ENCODE data around the gene GATAD2B.

The GATAD2B gene

DNA sequence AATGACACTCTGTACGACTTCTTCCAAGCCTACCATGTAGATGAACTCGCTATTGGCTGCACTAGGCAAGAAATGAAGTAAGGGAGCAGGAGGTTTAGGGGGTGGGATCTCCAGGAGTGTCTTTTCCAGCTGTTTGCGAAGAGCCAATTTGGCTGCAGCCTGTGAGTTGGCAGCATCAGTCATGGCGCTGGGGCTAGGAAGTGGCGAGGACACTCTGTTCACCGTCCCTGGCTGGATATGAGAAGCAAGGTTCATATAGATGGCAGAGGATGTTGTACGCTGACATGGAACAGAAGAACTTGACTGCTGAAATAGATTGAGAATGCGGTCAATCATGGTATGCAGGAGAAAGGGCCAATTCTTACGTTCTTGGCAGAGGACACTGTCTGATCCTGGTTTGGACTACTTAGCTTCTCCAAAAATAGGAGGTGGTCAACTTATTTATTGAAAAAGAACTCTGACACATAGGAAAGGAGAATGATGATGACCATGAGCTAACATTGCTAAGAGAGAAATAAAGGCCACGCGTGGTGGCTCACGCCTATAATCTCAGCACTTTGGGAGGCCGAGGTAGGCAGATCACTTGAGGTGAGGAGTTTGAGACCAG is 106.4 kb downstream of the GATAD2B start:
- no peaks in the 10 kb centered on the region for H3K27me3 ChIP-seq (ENCODE audit: control insufficient read depth, insufficient read depth, low read length)
- H3K27ac ChIP-seq: no peak overlapping the region
- TF ChIP-seq, protein P1, sequence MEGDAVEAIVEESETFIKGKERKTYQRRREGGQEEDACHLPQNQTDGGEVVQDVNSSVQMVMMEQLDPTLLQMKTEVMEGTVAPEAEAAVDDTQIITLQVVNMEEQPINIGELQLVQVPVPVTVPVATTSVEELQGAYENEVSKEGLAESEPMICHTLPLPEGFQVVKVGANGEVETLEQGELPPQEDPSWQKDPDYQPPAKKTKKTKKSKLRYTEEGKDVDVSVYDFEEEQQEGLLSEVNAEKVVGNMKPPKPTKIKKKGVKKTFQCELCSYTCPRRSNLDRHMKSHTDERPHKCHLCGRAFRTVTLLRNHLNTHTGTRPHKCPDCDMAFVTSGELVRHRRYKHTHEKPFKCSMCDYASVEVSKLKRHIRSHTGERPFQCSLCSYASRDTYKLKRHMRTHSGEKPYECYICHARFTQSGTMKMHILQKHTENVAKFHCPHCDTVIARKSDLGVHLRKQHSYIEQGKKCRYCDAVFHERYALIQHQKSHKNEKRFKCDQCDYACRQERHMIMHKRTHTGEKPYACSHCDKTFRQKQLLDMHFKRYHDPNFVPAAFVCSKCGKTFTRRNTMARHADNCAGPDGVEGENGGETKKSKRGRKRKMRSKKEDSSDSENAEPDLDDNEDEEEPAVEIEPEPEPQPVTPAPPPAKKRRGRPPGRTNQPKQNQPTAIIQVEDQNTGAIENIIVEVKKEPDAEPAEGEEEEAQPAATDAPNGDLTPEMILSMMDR (IDR thresholded peaks at IDR 0.05): no peak
- no peak overlapping the region for H2AFZ ChIP-seq
- no peaks in the 10 kb centered on the region for H3K79me2 ChIP-seq
- H3K36me3 ChIP-seq (ENCODE audit: control insufficient read depth, insufficient read depth, low read length): no peaks in the 10 kb centered on the region
- no peak overlapping the region for H3K4me3 ChIP-seq (ENCODE audit: low read depth, low read length)
- no peaks in the 10 kb centered on the region for H3K9me3 ChIP-seq (ENCODE audit: control insufficient read depth, low read length)
- no peak overlapping the region for H3K4me2 ChIP-seq (ENCODE audit: low read length)
- H3K9ac ChIP-seq: no peak overlapping the region
- no peaks in the 10 kb centered on the region for H3K4me1 ChIP-seq

DNA sequence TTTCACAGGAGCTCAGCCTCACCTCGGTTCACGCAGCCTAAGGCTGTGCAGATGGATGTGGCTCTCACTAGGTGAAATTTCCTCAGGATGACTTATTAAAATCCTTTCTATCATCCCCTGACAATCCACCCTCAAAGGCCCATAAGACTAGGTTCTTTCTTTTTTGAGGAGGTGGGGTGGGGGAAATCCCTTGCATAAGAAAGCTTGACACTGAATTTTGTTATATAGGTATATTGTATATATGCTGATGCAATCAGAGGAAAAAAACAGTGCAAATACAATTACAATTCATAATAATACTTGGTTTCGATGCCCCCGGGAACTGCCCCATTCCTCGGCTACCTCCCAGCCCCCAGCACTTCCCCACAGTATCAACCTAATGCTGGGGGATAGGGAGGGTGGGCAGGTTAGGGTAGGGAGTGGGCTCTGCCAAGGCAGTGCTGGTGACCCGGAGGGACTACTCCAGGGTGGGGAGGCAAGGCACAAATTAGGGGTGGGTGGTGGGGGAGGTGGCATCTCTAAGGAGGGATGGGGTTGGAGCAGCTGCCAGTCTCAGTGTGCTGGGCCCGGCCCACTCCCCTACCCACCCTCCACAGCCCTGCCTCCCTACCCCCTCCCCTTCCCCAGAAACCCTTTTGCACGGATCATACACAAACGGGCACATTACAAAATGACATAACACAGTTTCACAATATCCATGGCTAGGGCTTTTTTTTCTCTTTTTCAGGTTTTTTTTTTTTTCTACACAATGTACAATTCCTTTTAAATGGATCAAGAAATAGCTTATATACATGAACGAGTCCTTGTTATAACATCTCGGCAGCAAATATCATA is 116.7 kb downstream of the GATAD2B start:
- no peak overlapping the region for H3K27ac ChIP-seq
- H3K4me3 ChIP-seq (ENCODE audit: low read depth, low read length): no peak overlapping the region
- no peaks in the 10 kb centered on the region for H3K4me1 ChIP-seq
- TF ChIP-seq, protein P1 (IDR thresholded peaks at IDR 0.05): no peak
- H3K9ac ChIP-seq: no peak overlapping the region
- no peaks in the 10 kb centered on the region for H3K79me2 ChIP-seq
- no peaks in the 10 kb centered on the region for H3K36me3 ChIP-seq (ENCODE audit: control insufficient read depth, insufficient read depth, low read length)
- no peak overlapping the region for H2AFZ ChIP-seq
- H3K9me3 ChIP-seq (ENCODE audit: control insufficient read depth, low read length): no peaks in the 10 kb centered on the region
- H3K4me2 ChIP-seq (ENCODE audit: low read length): no peak overlapping the region
- H3K27me3 ChIP-seq (ENCODE audit: control insufficient read depth, insufficient read depth, low read length): no peaks in the 10 kb centered on the region

DNA sequence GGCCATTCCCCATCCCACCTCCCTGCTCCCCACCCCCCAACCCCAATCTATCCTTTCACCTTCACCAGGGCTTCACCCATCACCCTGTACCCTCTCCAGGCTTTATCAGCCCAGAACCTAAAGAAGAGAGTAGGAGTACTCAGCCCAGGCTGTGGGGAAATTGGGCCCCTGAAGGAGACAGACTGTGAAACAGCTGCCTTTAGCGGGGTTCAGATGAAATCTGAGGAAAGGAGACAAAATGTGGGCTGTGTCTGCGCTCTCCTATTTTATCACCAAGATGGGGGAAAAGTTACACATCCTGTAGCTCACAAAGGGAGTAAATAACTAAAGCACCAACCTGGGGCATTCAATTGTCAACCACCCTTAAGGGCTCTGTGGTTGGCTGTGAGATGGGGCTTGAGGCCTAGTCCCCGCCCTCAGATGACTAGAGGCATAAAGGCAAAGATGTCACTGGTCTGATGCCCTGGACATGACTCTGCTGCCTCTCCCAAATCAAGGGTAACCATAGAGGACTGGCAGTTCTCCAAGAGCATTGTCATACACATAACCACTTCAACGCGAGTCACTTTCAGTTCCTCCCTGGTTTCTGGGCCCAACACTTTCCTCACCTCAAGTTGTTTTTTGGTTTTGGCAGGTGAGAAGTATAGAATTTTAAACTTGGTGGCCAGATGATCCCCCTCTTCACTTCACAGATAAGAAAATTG is 117.6 kb downstream of the GATAD2B start:
- Histone ChIP-seq H3K9me3 (ENCODE audit: control insufficient read depth, low read length) (no peaks in the 10 kb centered on the region), H3K27ac (no peak overlapping the region), H2AFZ (no peak overlapping the region), H3K27me3 (ENCODE audit: control insufficient read depth, insufficient read depth, low read length) (no peaks in the 10 kb centered on the region), H3K79me2 (no peaks in the 10 kb centered on the region), H3K4me2 (ENCODE audit: low read length) (no peak overlapping the region), H3K9ac (no peak overlapping the region), H3K4me1 (no peaks in the 10 kb centered on the region), H3K36me3 (ENCODE audit: control insufficient read depth, insufficient read depth, low read length) (no peaks in the 10 kb centered on the region), H3K4me3 (ENCODE audit: low read depth, low read length) (no peak overlapping the region)
- TF ChIP-seq, protein P1 (IDR thresholded peaks at IDR 0.05): no peak

DNA sequence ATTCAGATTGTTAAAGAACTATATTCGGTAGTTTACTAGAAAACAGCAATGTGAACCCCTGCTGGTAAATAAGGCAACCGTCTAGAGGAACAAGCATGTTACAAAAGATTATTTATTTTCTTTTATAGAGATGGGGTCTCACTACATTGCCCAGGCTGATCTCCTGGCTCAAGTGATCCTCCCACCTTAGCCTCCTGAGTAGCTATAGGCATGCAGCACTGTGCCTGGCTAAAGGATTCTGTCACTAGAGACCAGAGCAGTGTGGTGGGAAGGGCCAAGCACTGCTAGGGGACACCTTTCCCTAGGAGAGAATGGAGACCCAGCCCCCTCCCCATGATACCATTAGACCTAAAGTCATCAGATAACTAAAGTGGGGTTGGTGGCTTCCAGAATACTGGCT is 118.7 kb downstream of the GATAD2B start:
- no peaks in the 10 kb centered on the region for H3K79me2 ChIP-seq
- peak overlapping the region; percentile 4 for H3K27ac ChIP-seq
- no peaks in the 10 kb centered on the region for H3K36me3 ChIP-seq (ENCODE audit: control insufficient read depth, insufficient read depth, low read length)

More for the DNA sequence above, 118.7 kb downstream of the GATAD2B start:
- no peak overlapping the region for H3K9ac ChIP-seq
- no peaks in the 10 kb centered on the region for H3K9me3 ChIP-seq (ENCODE audit: control insufficient read depth, low read length)
- no peaks in the 10 kb centered on the region for H3K4me1 ChIP-seq
- H2AFZ ChIP-seq: no peak overlapping the region
- TF ChIP-seq, protein P1 (IDR thresholded peaks at IDR 0.05): no peak
- no peak overlapping the region for H3K4me3 ChIP-seq (ENCODE audit: low read depth, low read length)
- H3K27me3 ChIP-seq (ENCODE audit: control insufficient read depth, insufficient read depth, low read length): no peaks in the 10 kb centered on the region
- no peak overlapping the region for H3K4me2 ChIP-seq (ENCODE audit: low read length)
